Measurements from ENCODE around the gene FCER1G. TPM values are rescaled to one million over a fixed set of nuclear protein-coding genes. Genes with fewer than 3 reads are reported as not detected.
A peak's percentile ranks its signal among the peaks of the same experiment; 100 is the strongest.

The FCER1G gene
- total RNA-seq (2021; ENCODE audit: unreplicated experiment) (0.77 TPM), Bru-seq, nascent RNA (percentile 42 among the genes with signal in this experiment), BruChase-seq, experiment 1, labeled RNA remaining after a 2-hour chase (percentile 55 among the genes with signal in this experiment), BruChase-seq, experiment 2, labeled RNA remaining after a 6-hour chase (percentile 42 among the genes with signal in this experiment)
- polyA plus RNA-seq (2012; ENCODE audit: insufficient read length): not detected
- long read RNA-seq: 0 reads

DNA sequence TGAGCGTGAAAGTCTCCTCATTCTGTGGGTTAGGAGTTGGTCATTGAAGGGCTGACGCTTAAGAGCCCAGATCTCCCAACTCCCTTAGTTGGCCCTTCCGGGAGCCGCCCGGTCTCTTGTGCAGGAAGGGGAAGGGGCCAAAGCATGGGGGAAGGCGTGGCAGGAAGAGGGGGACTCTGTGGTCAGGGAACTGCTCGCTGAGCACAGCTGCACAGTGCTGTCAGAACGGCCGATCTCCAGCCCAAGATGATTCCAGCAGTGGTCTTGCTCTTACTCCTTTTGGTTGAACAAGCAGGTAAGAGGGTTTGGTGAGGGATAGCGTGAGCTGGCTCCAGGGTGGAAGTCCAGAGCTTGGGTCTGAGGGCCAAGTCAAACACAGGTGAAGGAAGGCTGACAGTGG, at the start of gene FCER1G:
Gene FCER1G, plus strand, starts transcription at position 220 of the 400 bp plus-strand sequence. Its CDS starts 27 bp downstream, at position 247.
- in situ Hi-C loops (cut with HindIII; ENCODE audit: low pct_unique_long_range_greater_than_20kb, low sequenced_read_pairs) (loop anchor here (25.0 kb wide), 1 partner anchor 172 kb away; no protein-coding TSS in a partner anchor), intact Hi-C loops (cut with micrococcal nuclease; ENCODE audit: unreplicated experiment) (no loop called here)
- POLR2A ChIA-PET: no interaction called here
- no peak within 1 kb of the TSS for H3K27ac ChIP-seq (ENCODE audit: low read length)
- BruUV-seq (replicated peaks): no TSS peak
- H3K4me1 ChIP-seq (ENCODE audit: control insufficient read depth, insufficient read depth, low read length): no peaks in the 10 kb centered on the region
- no peak within 1 kb of the TSS for H3K4me3 ChIP-seq (ENCODE audit: low read depth in 2 of 2, low read length in 2 of 2)
- CTCF ChIA-PET: interaction anchor here (0.5 kb wide), 1 partner anchor 193 kb away, joined by 3 read pairs; no protein-coding TSS in a partner anchor
- DNase-seq (ENCODE audit: low read depth, low spot score): no peak
- ATAC-seq: no peak
- H3K36me3 ChIP-seq (ENCODE audit: control insufficient read depth, insufficient read depth, low read length): peaks cover 14% of the 10 kb centered on the region
- no peaks in the 10 kb centered on the region for H3K27me3 ChIP-seq (ENCODE audit: control insufficient read depth, insufficient read depth, low read length)
- no peaks in the 10 kb centered on the region for H3K9me3 ChIP-seq (ENCODE audit: control insufficient read depth, insufficient read depth, low read depth, low read length)
- TF ChIP-seq POLR2AphosphoS5 (IDR thresholded peaks at IDR 0.05; ENCODE audit: low read depth, low read length): peak; percentile 53; the same call in 1 of the 2 replicates
- TF ChIP-seq, protein P1, sequence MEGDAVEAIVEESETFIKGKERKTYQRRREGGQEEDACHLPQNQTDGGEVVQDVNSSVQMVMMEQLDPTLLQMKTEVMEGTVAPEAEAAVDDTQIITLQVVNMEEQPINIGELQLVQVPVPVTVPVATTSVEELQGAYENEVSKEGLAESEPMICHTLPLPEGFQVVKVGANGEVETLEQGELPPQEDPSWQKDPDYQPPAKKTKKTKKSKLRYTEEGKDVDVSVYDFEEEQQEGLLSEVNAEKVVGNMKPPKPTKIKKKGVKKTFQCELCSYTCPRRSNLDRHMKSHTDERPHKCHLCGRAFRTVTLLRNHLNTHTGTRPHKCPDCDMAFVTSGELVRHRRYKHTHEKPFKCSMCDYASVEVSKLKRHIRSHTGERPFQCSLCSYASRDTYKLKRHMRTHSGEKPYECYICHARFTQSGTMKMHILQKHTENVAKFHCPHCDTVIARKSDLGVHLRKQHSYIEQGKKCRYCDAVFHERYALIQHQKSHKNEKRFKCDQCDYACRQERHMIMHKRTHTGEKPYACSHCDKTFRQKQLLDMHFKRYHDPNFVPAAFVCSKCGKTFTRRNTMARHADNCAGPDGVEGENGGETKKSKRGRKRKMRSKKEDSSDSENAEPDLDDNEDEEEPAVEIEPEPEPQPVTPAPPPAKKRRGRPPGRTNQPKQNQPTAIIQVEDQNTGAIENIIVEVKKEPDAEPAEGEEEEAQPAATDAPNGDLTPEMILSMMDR (IDR thresholded peaks at IDR 0.05): no peak
- TF ChIP-seq SIN3A (IDR thresholded peaks at IDR 0.05; ENCODE audit: borderline replicate concordance, insufficient read depth, low read depth, low read length): no peak
- no peak for TF ChIP-seq TCF7L2 (IDR thresholded peaks at IDR 0.05; ENCODE audit: low read depth, low read length)

- TF ChIP-seq POLR2AphosphoS5 (IDR thresholded peaks at IDR 0.05; ENCODE audit: low read depth, low read length) (peak; percentile 83), REST (IDR thresholded peaks at IDR 0.05; ENCODE audit: insufficient read depth in 1 of 2, low read depth in 2 of 2, low read length in 1 of 2) (no peak), TCF7L2 (IDR thresholded peaks at IDR 0.05; ENCODE audit: low read depth, low read length) (peak; percentile 91), SIN3A (IDR thresholded peaks at IDR 0.05; ENCODE audit: borderline replicate concordance, insufficient read depth, low read depth, low read length) (no peak; the same call in none of the 2 replicates)
- TF ChIP-seq, protein P1 (IDR thresholded peaks at IDR 0.05): peak; percentile 79
- intact Hi-C loops (cut with micrococcal nuclease; ENCODE audit: unreplicated experiment) (no loop called here), in situ Hi-C loops (cut with HindIII; ENCODE audit: low pct_unique_long_range_greater_than_20kb, low sequenced_read_pairs) (no loop called here)
- no peaks in the 10 kb centered on the region for H3K9me3 ChIP-seq (ENCODE audit: control insufficient read depth, insufficient read depth, low read depth, low read length)
- ChIA-PET CTCF (interaction anchor here (0.5 to 1.0 kb wide), 5 partner anchors 11 to 251 kb away, joined by 3 to 7 read pairs (median 4); partner anchors contain the start of gene B4GALT3), POLR2A (interaction anchor here (0.6 to 1.4 kb wide), 4 partner anchors 13 to 147 kb away, joined by 3 to 5 read pairs (median 3); partner anchors contain the start of genes DEDD, F11R and UFC1)
- peaks cover 4% of the 10 kb centered on the region; the same call in 1 of the 2 replicates for H3K36me3 ChIP-seq (ENCODE audit: control insufficient read depth, insufficient read depth, low read length)
- no peaks in the 10 kb centered on the region for H3K27me3 ChIP-seq (ENCODE audit: control insufficient read depth, insufficient read depth, low read length)
- H3K27ac ChIP-seq (ENCODE audit: low read length): peak within 1 kb of the TSS; percentile 89
- no TSS peak for BruUV-seq (replicated peaks)
- DNase-seq (ENCODE audit: low read depth, low spot score) (peak; percentile 94), ATAC-seq (peak; percentile 96)
- H3K4me3 ChIP-seq (ENCODE audit: low read depth in 2 of 2, low read length in 2 of 2): peak within 1 kb of the TSS; percentile 83 to 88
- peaks cover 18% of the 10 kb centered on the region for H3K4me1 ChIP-seq (ENCODE audit: control insufficient read depth, insufficient read depth, low read length)
Observed at GRCh38 chr1:161165742-161166668, 49.1 kb upstream of the FCER1G start, which contains the start of gene PPOX. Gene PPOX, plus strand, starts transcription at chr1:161166426. Its CDS starts 422 bp downstream, at chr1:161166848.
